ENCODE data around the gene LARP4B. TPM values are rescaled to one million over a fixed set of nuclear protein-coding genes. Genes with fewer than 3 reads are reported as not detected.

The LARP4B gene
- total RNA-seq, 1 donor from 2014 or later = 101 TPM

GRCh38 chr10:917999-918398 lies 13.5 kb downstream of the LARP4B start:
- no peak overlapping the region for H3K9ac ChIP-seq (ENCODE audit: low read length)
- H3K27me3 Mint-ChIP-seq (ENCODE audit: low read depth, unreplicated experiment) = no peaks in the 10 kb centered on the region
- H4K20me1 ChIP-seq (ENCODE audit: insufficient read depth, low read length) = peaks cover 90% of the 10 kb centered on the region
- no peaks in the 10 kb centered on the region for H3K9me3 Mint-ChIP-seq (ENCODE audit: unreplicated experiment)
- no peak for FAIRE-seq
- H3K9me3 ChIP-seq (ENCODE audit: insufficient read depth, low read depth, low read length) = no peaks in the 10 kb centered on the region
- no peak overlapping the region for H3K27ac Mint-ChIP-seq (ENCODE audit: unreplicated experiment)
- no peak overlapping the region for H3K4me2 ChIP-seq (ENCODE audit: low read length)
- peaks cover 14% of the 10 kb centered on the region for H3K4me1 ChIP-seq (ENCODE audit: insufficient read depth, low read length)
- H3K4me3 Mint-ChIP-seq (ENCODE audit: unreplicated experiment) = no peak overlapping the region
- no peak overlapping the region for H3K27ac ChIP-seq (ENCODE audit: low read depth, low read length)
- H3K36me3 ChIP-seq (ENCODE audit: insufficient read depth, low read length) = no peaks in the 10 kb centered on the region
- peaks cover 4% of the 10 kb centered on the region for H3K36me3 Mint-ChIP-seq (ENCODE audit: low read depth, unreplicated experiment)
- DNase-seq (ENCODE audit: low read depth) = no peak
- no peak overlapping the region for H3K4me3 ChIP-seq (ENCODE audit: insufficient read depth, low read depth, low read length)
- no peaks in the 10 kb centered on the region for H3K27me3 ChIP-seq (ENCODE audit: insufficient read depth, low read length)
- peaks cover 22% of the 10 kb centered on the region for H3K4me1 Mint-ChIP-seq (ENCODE audit: low read depth, unreplicated experiment)
- peaks cover 98% of the 10 kb centered on the region for H3K79me2 ChIP-seq (ENCODE audit: insufficient read depth, low read length)
- TF ChIP-seq EZH2 (IDR thresholded peaks at IDR 0.05; ENCODE audit: insufficient read depth, low read length) (no peak), CTCF (IDR thresholded peaks at IDR 0.05; ENCODE audit: insufficient read depth, low read depth, low read length) (no peak)
- H2AFZ ChIP-seq (ENCODE audit: low read depth, low read length) = no peak overlapping the region

GRCh38 chr10:917416-917720 lies 14.1 kb downstream of the LARP4B start:
- H3K27ac ChIP-seq (ENCODE audit: low read depth, low read length) = no peak overlapping the region
- H2AFZ ChIP-seq (ENCODE audit: low read depth, low read length) = no peak overlapping the region
- no peak overlapping the region for H3K9ac ChIP-seq (ENCODE audit: low read length)
- DNase-seq (ENCODE audit: low read depth) (no peak), FAIRE-seq (no peak)
- H3K27me3 ChIP-seq (ENCODE audit: insufficient read depth, low read length) = no peaks in the 10 kb centered on the region
- H3K36me3 Mint-ChIP-seq (ENCODE audit: low read depth, unreplicated experiment) = peaks cover 4% of the 10 kb centered on the region
- H3K36me3 ChIP-seq (ENCODE audit: insufficient read depth, low read length) = no peaks in the 10 kb centered on the region
- H3K4me1 Mint-ChIP-seq (ENCODE audit: low read depth, unreplicated experiment) = peaks cover 21% of the 10 kb centered on the region
- no peak overlapping the region for H3K27ac Mint-ChIP-seq (ENCODE audit: unreplicated experiment)
- peaks cover 14% of the 10 kb centered on the region for H3K4me1 ChIP-seq (ENCODE audit: insufficient read depth, low read length)
- no peak overlapping the region for H3K4me2 ChIP-seq (ENCODE audit: low read length)
- peaks cover 99% of the 10 kb centered on the region for H3K79me2 ChIP-seq (ENCODE audit: insufficient read depth, low read length)
- no peaks in the 10 kb centered on the region for H3K27me3 Mint-ChIP-seq (ENCODE audit: low read depth, unreplicated experiment)
- peaks cover 90% of the 10 kb centered on the region for H4K20me1 ChIP-seq (ENCODE audit: insufficient read depth, low read length)
- H3K9me3 ChIP-seq (ENCODE audit: insufficient read depth, low read depth, low read length) = no peaks in the 10 kb centered on the region
- H3K4me3 Mint-ChIP-seq (ENCODE audit: unreplicated experiment) = no peak overlapping the region
- no peak for TF ChIP-seq CTCF (IDR thresholded peaks at IDR 0.05; ENCODE audit: insufficient read depth, low read depth, low read length)
- no peak for TF ChIP-seq EZH2 (IDR thresholded peaks at IDR 0.05; ENCODE audit: insufficient read depth, low read length)
- no peaks in the 10 kb centered on the region for H3K9me3 Mint-ChIP-seq (ENCODE audit: unreplicated experiment)
- H3K4me3 ChIP-seq (ENCODE audit: insufficient read depth, low read depth, low read length) = no peak overlapping the region

- H3K4me3 Mint-ChIP-seq (ENCODE audit: unreplicated experiment) = no peak overlapping the region
- H3K36me3 Mint-ChIP-seq (ENCODE audit: low read depth, unreplicated experiment) = peaks cover 4% of the 10 kb centered on the region
- no peaks in the 10 kb centered on the region for H3K36me3 ChIP-seq (ENCODE audit: insufficient read depth, low read length)
- no peak for TF ChIP-seq CTCF (IDR thresholded peaks at IDR 0.05; ENCODE audit: insufficient read depth, low read depth, low read length)
- no peak for TF ChIP-seq EZH2 (IDR thresholded peaks at IDR 0.05; ENCODE audit: insufficient read depth, low read length)
- peaks cover 90% of the 10 kb centered on the region for H4K20me1 ChIP-seq (ENCODE audit: insufficient read depth, low read length)
- peaks cover 99% of the 10 kb centered on the region for H3K79me2 ChIP-seq (ENCODE audit: insufficient read depth, low read length)
- no peak overlapping the region for H3K4me2 ChIP-seq (ENCODE audit: low read length)
- H3K27me3 ChIP-seq (ENCODE audit: insufficient read depth, low read length) = no peaks in the 10 kb centered on the region
- peaks cover 10% of the 10 kb centered on the region for H3K4me1 ChIP-seq (ENCODE audit: insufficient read depth, low read length)
- H2AFZ ChIP-seq (ENCODE audit: low read depth, low read length) = no peak overlapping the region
- H3K9me3 ChIP-seq (ENCODE audit: insufficient read depth, low read depth, low read length) = no peaks in the 10 kb centered on the region
- no peak for FAIRE-seq
- no peak overlapping the region for H3K27ac Mint-ChIP-seq (ENCODE audit: unreplicated experiment)
- no peak overlapping the region for H3K27ac ChIP-seq (ENCODE audit: low read depth, low read length)
- no peak overlapping the region for H3K9ac ChIP-seq (ENCODE audit: low read length)
- H3K4me1 Mint-ChIP-seq (ENCODE audit: low read depth, unreplicated experiment) = peaks cover 17% of the 10 kb centered on the region
- H3K4me3 ChIP-seq (ENCODE audit: insufficient read depth, low read depth, low read length) = no peak overlapping the region
- no peaks in the 10 kb centered on the region for H3K9me3 Mint-ChIP-seq (ENCODE audit: unreplicated experiment)
- no peak for DNase-seq (ENCODE audit: low read depth)
- H3K27me3 Mint-ChIP-seq (ENCODE audit: low read depth, unreplicated experiment) = no peaks in the 10 kb centered on the region
Measured at GRCh38 chr10:916716-917415, 14.6 kb downstream of the LARP4B start.

Data from astrocyte (in vitro differentiated cells and primary cell).